Skin of body (tissue), 2 donors: ENCODE measurements around the gene RBFOX2. TPM values are rescaled to one million over a fixed set of nuclear protein-coding genes. Genes with fewer than 3 reads are reported as not detected.
"Not testable (repeated sequence)": the region's sequence is repeated elsewhere in the genome, so short reads cannot be mapped to it uniquely, and the experiment has no call there.

Experiments used
- DNase-seq: peaks from one replicate; lab custom pipeline; 2025; lab: John Stamatoyannopoulos, UW
- total RNA-seq: library from RNA; depleted of rRNA; stranded (reverse); fragments of >200 nt; gene quantifications from one replicate; pipeline ENCODE4 v1.2.3, GENCODE V29; 2014

RBFOX2 gene
- total RNA-seq, 1 donor from 2014 or later, result 144 TPM

- DNase-seq, result no peak
Observed at GRCh38 chr22:35739931-35740380, 288.7 kb downstream of the RBFOX2 start.

DNA sequence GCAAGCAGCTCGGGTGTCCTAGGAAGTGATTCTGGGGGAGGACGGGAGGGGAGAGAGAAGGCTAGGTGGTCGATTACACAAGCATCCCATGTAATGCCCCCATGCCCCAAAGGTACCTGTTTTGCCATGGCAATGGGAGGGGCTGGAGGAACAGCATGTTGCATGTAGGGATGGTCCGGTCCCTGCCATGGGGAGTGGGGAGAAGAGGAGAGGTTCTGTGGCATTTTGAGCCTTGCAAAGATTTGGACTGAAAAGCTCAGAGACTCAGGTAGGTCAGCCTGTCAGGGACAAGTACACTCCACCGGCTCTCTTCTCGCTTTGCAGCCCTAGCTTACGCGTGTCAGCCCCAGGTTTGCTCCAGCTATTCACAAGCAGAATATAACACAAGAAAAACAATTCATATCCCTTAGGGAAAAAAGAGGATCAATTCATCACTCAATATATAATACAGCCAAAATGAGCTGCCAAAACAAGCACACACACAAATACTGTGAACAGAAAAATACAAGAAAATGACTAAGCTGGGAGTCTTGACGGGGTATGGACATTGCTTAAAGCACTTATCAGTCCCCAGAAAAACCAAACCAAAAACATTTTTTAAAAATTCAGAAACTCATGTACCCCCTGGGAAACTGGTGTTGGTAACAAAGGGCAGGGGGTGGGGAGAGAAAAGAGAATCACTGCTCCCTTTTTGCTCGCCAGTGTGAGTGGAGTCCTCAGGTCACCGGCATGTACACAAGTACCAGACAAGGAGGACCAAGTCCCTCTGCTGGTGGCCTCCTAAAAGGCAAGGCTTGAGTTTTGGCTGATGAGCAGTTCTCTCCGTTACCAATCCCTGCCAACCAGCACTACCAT, 289.3 kb downstream of the RBFOX2 start:
- DNase-seq, result no peak

DNA sequence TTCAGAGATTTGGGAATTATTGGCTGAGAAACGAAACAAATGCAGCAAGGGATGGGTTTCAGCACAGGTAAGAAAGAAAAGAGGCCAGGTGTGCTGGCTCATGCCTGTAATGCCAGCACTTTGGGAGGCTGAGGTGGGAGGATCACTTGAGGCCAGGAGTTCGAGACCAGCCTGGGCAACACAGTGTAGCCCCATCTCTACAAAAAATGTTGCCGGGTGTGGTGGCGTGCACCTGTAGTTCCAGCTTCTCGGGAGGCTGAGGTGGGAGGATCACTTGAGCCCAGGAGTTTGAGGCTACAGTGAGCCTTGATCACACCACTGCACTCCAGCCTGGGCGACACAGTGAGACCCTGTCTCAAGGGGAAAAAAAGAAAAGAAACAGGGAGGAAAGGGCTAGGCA, 290.7 kb downstream of the RBFOX2 start:
- not testable (repeated sequence) for DNase-seq

GRCh38 chr22:35736701-35737100, 291.9 kb downstream of the RBFOX2 start:
- no peak for DNase-seq

- DNase-seq, result no peak
Observed at GRCh38 chr22:35736166-35736565, 292.5 kb downstream of the RBFOX2 start.

GRCh38 chr22:35735542-35735941, 293.1 kb downstream of the RBFOX2 start:
- no peak for DNase-seq

DNA sequence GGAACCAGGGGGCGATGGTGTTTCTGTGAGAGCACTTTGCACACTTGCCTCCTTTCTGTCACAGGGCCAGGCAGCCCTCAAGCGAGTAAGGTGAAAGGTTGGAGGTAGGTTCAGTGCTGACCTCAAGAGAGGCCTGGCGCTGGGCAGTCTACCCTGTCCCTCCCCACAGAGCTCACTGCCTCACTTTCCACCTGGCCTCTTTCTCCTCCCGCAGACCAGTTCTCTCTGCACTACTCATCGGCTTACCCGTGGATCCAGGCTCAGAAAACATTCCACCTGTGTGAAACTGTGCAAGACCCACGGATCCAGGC, 294.2 kb downstream of the RBFOX2 start:
- no peak for DNase-seq

DNA sequence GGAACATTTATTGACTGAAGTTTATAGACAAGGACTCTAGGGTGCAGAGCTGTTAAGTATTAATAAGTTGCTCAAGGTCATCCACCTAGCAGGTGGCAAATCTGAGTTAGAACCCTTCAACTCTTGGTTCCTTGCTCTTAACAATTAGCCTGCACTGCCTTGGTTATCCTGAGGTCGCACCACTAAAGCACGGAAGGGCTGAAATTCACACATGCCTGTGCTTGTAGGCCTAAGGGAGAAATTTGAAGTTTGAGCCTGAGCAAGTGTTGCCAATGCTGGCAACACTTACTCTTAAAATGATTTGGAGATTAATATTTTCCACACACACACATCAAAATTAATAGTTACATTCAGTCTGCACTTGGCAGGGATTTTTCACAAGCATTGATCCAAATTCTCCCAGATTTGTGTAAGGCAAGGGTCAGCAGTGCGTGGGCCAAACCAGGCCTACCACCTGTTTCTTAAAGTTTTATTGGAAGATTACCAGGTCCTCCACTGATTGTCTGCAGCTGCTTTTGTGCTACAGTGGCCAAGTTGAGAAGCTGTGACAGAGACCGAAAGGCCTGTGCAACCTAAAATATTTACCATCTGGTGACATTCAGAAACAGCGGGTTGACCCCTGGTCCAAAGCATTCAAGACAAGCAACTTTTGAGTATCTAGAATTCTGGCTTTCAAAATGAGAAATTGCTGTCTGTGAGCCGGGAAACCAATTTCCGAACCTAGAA, 294.7 kb downstream of the RBFOX2 start:
- DNase-seq, result peak; percentile 84

DNA sequence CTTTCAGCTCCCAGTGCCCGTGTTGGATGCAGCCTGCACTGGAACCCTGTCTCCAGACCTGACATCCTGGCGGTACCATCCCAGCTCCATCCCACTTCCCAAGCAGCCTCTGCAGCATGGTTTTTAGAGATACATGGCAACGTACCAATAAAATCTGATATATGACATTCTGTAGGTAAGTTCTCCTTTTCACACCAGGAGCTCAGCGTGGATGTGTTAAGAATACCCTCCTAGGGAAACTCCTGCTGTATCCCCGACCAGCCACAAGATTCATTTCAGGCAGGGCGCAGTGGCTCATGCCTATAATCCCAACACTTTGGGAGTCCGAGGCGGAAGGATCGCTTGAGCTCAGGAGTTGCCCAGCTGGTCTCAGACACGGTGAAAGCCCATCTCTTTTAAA, 295.6 kb downstream of the RBFOX2 start:
- no peak for DNase-seq

- no peak for DNase-seq
Observed at GRCh38 chr22:35732116-35732515, 296.5 kb downstream of the RBFOX2 start.

GRCh38 chr22:35731321-35731720, 297.3 kb downstream of the RBFOX2 start:
- no peak for DNase-seq

DNA sequence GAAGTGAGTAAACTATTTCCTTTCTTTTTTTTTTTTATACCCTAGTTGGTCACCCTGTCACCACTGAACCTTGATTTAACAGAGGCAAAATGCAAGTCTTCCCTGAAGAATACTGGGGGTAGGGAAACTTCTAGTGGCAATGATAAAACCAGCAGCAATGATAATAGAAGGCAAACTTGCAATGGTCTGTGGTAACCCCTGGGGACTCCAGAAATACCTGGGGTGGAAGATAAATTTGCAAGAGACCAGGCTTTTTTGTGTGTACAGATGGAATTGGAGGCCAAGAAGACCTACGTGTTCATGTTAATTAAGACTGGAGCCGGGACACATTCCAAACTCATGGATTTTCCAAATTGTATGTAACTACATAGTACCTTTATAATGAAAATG, 299.3 kb downstream of the RBFOX2 start:
- DNase-seq, result no peak

DNA sequence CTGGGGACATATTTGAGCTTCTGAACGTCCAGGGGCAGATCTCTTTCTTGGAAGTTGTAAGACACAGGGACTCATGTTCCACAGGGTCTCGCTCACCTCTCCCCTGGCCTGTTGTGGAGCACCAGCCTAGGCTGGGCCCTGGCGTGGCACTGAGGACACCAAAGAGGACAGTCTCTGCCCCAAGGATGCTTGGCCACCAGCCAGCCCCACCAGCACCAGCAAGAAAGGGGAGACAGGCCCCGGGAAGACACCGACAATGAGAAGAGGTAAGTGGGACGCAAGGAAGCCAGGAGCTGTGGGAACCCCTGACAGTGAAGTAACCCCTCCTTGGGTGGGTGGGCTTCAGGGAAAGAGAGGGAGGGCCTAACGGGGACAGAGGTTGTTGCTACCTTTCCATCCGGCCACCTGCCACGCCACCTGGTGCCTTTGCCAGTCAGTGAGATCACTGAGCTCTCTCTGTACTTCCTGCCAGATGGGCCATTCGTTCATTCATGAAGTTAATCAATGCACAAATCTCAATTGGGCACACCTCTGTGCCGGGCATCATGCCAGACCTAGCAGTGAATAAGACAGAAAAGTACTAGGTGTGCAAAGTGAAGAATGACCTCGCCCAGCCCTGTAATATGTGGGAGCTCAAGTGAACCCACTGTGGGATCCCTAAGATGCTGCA, 299.9 kb downstream of the RBFOX2 start:
- DNase-seq, result no peak

GRCh38 chr22:35727436-35727835, 301.2 kb downstream of the RBFOX2 start:
- DNase-seq, result no peak

GRCh38 chr22:35726933-35727332, 301.7 kb downstream of the RBFOX2 start:
- no peak for DNase-seq

DNA sequence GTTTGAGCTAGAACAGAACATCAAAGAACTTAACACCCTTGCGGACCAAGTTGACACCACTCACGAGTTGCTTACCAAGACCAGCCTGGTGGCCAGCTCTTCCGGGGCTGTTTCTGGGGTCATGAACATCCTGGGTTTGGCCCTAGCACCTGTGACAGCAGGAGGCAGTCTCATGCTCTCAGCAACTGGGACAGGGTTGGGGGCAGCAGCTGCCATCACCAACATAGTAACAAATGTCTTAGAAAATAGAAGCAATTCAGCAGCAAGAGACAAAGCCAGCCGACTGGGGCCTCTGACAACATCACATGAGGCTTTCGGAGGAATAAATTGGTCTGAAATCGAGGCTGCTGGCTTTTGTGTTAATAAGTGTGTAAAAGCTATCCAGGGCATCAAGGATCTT, 302.2 kb downstream of the RBFOX2 start:
- DNase-seq, result no peak

- DNase-seq, result no peak
Observed at GRCh38 chr22:35725521-35725920, 303.1 kb downstream of the RBFOX2 start.

- no peak for DNase-seq
Observed at GRCh38 chr22:35721960-35722359, 306.7 kb downstream of the RBFOX2 start.

- no peak for DNase-seq
Observed at GRCh38 chr22:35719212-35719875, 309.3 kb downstream of the RBFOX2 start.

DNA sequence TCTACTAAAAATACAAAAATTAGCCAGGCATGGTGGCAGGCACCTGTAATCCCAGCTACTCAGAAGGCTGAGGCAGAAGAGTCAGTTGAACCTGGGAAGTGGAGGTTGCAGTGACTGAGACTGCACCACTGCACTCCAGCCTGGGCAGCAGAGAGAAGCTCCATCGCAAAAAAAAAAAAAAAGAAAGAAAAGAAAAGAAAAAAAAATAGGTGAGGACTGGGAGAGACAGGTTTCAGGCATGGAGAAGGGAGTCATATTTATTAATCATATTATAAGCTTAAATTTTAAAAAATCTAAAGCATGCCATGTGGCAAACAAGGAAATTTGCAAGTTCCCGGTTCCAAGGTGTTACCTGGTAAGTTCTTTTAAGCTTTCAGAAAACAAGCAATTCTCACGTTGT, 311.1 kb downstream of the RBFOX2 start, which contains the start of gene APOL5:
TSS of gene APOL5 (plus strand) at position 301 of the 400 bp plus-strand sequence. CDS start at position 301, 0 bp downstream.
- no peak for DNase-seq

DNA sequence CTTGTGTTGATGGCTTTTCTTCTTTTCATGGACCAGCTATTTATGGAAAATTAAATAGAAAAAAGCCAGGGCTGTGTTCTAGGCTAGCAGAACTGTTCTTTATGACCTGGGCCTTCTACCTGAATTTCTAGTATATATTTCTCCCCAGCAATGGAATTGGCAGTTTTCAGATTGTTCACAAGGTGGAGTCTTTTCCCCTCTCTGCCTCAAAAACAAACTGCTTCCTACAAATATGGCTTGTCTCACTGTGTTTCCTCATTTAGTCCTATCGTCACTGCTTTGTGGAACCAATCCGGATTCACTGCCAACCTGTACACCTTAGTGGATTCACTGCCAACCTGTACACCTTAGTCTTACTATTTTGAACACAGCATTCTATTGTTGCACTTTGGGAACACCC, 316.0 kb downstream of the RBFOX2 start:
- no peak for DNase-seq

DNA sequence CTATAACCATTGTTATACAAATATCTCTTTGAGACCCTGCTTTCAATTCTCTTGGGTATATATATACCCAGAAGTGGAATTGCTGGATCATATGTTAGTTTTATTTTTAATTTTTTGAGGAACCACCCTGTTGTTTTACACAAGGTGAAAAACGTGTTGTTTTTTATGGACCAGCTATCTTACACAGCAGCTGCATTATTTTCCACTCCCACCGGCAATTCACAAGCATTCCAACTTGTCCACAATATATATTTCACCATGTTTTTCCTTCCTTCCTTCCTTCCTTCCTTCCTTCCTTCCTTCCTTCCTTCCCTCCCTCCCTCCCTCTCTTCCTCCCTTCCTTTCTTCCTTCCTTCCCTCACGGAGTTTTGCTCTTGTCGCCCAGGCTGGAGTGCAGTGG, 317.3 kb downstream of the RBFOX2 start:
- DNase-seq, result no peak
